Colonic mucosa (tissue), 4 donors: Measurements from ENCODE around the gene CYP4F3. TPM values are rescaled to one million over a fixed set of nuclear protein-coding genes. Genes with fewer than 3 reads are reported as not detected.
"Not testable (repeated sequence)": the region's sequence is repeated elsewhere in the genome, so short reads cannot be mapped to it uniquely, and the experiment has no call there.

Source experiments
- DNase-seq: peaks from one replicate; pipeline ENCODE4 v3.0.0-alpha.2; 2020
- H3K27ac ChIP-seq: fragments of 200-600 bp; one replicate; pipeline ENCODE4 v1.8.0; 2021
- H3K27me3 ChIP-seq: fragments of 200-600 bp; one replicate; pipeline ENCODE4 v1.8.0; 2021
- H3K36me3 ChIP-seq: fragments of 200-600 bp; one replicate; pipeline ENCODE4 v1.8.0; 2021
- H3K4me1 ChIP-seq: fragments of 200-600 bp; one replicate; pipeline ENCODE4 v1.8.0; 2021; ENCODE audit warnings: mild to moderate bottlenecking
- H3K4me3 ChIP-seq: fragments of 200-600 bp; one replicate; pipeline ENCODE4 v1.8.0; 2021
- H3K9ac ChIP-seq, 2 donors: one replicate each; pipeline ENCODE4 v1.7.0; 2013; ENCODE audit warnings: control low read depth in 2 of 2, low read depth in 2 of 2, low read length in 2 of 2
- H3K9me3 ChIP-seq: fragments of 200-600 bp; one replicate; pipeline ENCODE4 v1.8.0; 2021
- CTCF ChIP-seq: fragments of 200-600 bp; IDR thresholded peaks from one replicate; pipeline ENCODE4 v1.8.0; 2022; ENCODE audit warnings: antibody characterized with exemption, mild to moderate bottlenecking
- intact Hi-C: fragments of 100-400 bp; cut with DNase I; formaldehyde crosslinking; loops from one replicate; pipeline ENCODE4 v1.14.1; 2022
- total RNA-seq, 2 donors: library from RNA; stranded (reverse); fragmentation: NEBNext Ultra II Directional in 1 of 2; extraction: Animal tissue kit (Norgen Biotek cat#: 25700) in 1 of 2; gene quantifications; one replicate each; pipeline ENCODE4 v1.2.1, GENCODE V29; 2021
- donor health status: healthy.
- donor health status: DM: no; HTN: no; CAD: no.
- donor health status: DM: no; HTN: no; CAD: no.

Gene CYP4F3
- total RNA-seq, 2 donors from 2014 or later, result 7.8 to 8.3 TPM

- H3K36me3 ChIP-seq, result no peaks in the 10 kb centered on the region
Observed at GRCh38 chr19:15649526-15649925, 8.8 kb downstream of the CYP4F3 start.

GRCh38 chr19:15650123-15650522 lies 9.4 kb downstream of the CYP4F3 start:
- intact Hi-C loops, DNase-seq, H3K27me3 ChIP-seq, H3K36me3 ChIP-seq, H3K4me3 ChIP-seq, H3K9me3 ChIP-seq, H3K9ac ChIP-seq, H3K27ac ChIP-seq, H3K4me1 ChIP-seq: not testable (repeated sequence)

More at GRCh38 chr19:15649526-15649925, 8.8 kb downstream of the CYP4F3 start:
- no peak overlapping the region for H3K4me3 ChIP-seq
- DNase-seq, result no peak
- no peak overlapping the region for H3K9ac ChIP-seq
- intact Hi-C loops, result no loop called here
- H3K27me3 ChIP-seq, result no peaks in the 10 kb centered on the region
- H3K27ac ChIP-seq, result no peak overlapping the region
- H3K9me3 ChIP-seq, result no peaks in the 10 kb centered on the region
- no peak for TF ChIP-seq CTCF
- H3K4me1 ChIP-seq, result no peaks in the 10 kb centered on the region

GRCh38 chr19:15651791-15652190 lies 11.1 kb downstream of the CYP4F3 start:
- Histone ChIP-seq H3K9me3 (no peaks in the 10 kb centered on the region), H3K27ac (no peak overlapping the region)

GRCh38 chr19:15652559-15653278 lies 12.0 kb downstream of the CYP4F3 start:
- Histone ChIP-seq H3K36me3 (no peaks in the 10 kb centered on the region), H3K27me3 (no peaks in the 10 kb centered on the region), H3K27ac (no peak overlapping the region), H3K9me3 (no peaks in the 10 kb centered on the region), H3K4me1 (no peaks in the 10 kb centered on the region), H3K4me3 (no peak overlapping the region), H3K9ac (no peak overlapping the region)
- no peak for DNase-seq
- TF ChIP-seq CTCF, result no peak
- intact Hi-C loops, result no loop called here

More at GRCh38 chr19:15651791-15652190, 11.1 kb downstream of the CYP4F3 start:
- H3K36me3 ChIP-seq, result no peaks in the 10 kb centered on the region
- TF ChIP-seq CTCF, result no peak
- DNase-seq, result no peak
- H3K27me3 ChIP-seq, result no peaks in the 10 kb centered on the region
- intact Hi-C loops, result no loop called here
- H3K4me3 ChIP-seq, result no peak overlapping the region
- no peak overlapping the region for H3K9ac ChIP-seq
- no peaks in the 10 kb centered on the region for H3K4me1 ChIP-seq

- Histone ChIP-seq H3K4me3 (no peak overlapping the region), H3K27ac (no peak overlapping the region), H3K27me3 (no peaks in the 10 kb centered on the region), H3K9ac (no peak overlapping the region), H3K9me3 (no peaks in the 10 kb centered on the region), H3K36me3 (no peaks in the 10 kb centered on the region), H3K4me1 (no peaks in the 10 kb centered on the region)
- intact Hi-C loops, result no loop called here
- TF ChIP-seq CTCF, result no peak
- no peak for DNase-seq
Observed at GRCh38 chr19:15656467-15656866, 15.8 kb downstream of the CYP4F3 start.

- Histone ChIP-seq H3K27ac (no peak overlapping the region), H3K36me3 (no peaks in the 10 kb centered on the region), H3K4me1 (no peaks in the 10 kb centered on the region), H3K9me3 (no peaks in the 10 kb centered on the region), H3K4me3 (no peak overlapping the region), H3K9ac (no peak overlapping the region), H3K27me3 (no peaks in the 10 kb centered on the region)
- no peak for DNase-seq
- intact Hi-C loops, result no loop called here
- no peak for TF ChIP-seq CTCF
Observed at GRCh38 chr19:15663247-15663646, 22.6 kb downstream of the CYP4F3 start.
